Activated CD4-positive, alpha-beta T cell treated with anti-CD3 and anti-CD28 coated beads, Interleukin-2, amount 50 U/mL, for 4 hours (primary cell): Measurements from ENCODE around the gene TBC1D22A.

ENCODE experiments used
- DNase-seq, 2 experiments: peaks; one replicate each; pipeline ENCODE4 v3.0.0-alpha.2; 2020

Gene TBC1D22A

GRCh38 chr22:47177334-47177815, 414.9 kb downstream of the TBC1D22A start:
- no peak for DNase-seq

DNA sequence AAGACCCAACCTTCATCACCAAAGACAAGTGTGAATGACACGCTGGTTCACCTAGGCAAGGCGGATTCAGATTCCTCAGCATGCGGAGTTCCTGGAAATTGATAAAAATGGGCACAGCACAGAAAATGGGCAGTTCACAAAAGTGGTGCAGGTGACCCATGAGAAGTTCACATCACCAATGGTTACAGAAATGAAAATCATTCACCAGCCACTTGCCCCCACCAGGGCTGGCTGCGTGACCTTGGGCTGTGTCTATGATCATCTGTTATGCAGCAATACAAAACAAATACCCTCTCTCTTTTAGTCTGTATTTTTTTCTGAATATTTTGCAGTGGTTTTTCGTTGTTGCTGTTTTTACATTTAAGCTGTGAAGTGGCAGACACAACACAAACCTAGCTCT, 415.9 kb downstream of the TBC1D22A start:
- DNase-seq: no peak

DNA sequence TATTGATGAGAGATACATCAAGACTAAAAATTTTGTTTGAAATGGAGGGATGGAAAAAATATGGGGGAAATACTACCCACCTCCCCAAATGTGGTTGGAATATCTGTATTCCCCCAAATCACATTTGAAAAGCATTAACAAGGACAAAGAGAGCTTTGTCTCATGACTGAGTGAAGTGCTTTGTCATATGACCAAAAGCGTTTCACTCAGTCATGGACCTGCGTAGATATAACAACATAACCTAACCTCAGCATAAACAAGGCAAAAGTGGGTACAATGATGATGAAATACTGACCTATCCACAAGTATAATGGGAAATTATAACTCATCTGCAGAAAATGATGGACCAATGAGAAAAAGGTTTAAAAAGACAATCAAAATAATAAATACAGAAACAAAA, 418.3 kb downstream of the TBC1D22A start:
- DNase-seq: no peak

DNA sequence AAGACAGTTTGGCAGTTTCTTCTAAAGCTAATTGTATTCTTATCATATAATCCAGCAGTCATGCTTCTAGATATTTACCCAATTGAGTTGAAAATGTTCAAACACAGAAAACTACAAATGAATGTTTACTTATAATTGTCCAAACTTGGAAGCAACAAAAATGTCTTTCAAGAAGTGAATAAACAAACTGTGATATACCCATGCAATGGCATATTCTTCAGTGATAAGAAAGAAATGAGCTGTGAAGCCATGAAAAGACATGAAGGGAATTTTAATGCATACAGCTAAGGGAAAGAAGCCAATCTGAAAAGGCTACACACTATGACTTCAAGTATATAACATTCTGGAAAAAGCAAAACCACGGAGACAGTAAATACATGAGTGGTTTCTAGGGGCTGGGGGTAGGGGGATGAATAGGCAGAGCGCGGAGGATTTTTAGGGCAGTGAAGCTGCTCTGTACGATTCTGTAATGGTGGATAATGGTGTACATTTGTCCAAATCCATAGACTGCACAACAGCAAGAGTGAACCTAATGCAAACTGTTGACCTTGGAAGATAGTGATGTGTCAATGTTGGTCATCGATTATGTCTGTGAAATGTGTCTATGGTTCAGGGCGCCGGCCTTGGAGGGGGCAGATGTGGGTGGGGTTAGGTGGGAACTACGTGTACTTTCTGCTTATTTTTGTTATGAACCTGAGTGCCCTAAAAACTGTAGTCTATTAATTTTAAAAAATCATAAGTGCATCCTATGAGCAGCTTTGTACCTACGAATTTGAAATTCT, 424.9 kb downstream of the TBC1D22A start:
- DNase-seq: no peak

DNA sequence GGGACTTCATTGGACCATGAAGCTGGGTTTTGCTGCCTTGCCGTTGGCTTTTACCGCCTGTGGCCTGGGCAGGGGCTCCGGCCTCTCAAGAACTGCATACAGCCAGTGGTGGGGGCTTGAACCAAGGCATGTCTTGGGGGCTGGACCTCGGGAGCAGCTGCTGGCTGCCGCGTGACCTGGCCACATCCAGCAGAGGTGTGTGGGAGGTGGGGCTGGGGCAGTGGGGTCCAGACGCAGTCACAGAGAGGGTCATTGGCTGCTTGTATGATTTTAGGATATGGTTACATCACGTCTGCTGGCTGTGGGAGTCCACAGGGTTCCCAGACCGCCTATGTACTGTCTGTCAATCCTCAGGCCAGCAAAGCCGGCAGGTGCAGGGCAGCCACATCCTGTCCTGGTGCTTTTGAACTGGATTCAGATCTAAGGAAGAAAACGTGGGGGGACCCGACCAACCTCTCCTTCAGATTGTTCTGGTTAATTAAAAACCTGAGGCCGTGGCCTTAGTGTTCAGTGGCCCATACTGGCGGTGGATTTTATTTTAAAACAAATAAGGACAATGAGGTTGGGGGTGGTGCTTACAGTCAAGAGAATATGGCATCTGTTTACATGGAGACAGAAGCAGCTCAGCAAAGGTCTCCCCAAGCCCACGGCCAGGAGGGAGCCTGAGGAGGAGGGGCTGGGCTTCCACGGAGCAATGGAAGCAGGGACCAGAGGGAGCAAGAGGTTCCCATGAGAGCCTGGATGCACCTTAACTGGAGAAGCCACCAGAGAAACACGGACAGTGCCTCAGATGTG, 426.0 kb downstream of the TBC1D22A start:
- no peak for DNase-seq

DNA sequence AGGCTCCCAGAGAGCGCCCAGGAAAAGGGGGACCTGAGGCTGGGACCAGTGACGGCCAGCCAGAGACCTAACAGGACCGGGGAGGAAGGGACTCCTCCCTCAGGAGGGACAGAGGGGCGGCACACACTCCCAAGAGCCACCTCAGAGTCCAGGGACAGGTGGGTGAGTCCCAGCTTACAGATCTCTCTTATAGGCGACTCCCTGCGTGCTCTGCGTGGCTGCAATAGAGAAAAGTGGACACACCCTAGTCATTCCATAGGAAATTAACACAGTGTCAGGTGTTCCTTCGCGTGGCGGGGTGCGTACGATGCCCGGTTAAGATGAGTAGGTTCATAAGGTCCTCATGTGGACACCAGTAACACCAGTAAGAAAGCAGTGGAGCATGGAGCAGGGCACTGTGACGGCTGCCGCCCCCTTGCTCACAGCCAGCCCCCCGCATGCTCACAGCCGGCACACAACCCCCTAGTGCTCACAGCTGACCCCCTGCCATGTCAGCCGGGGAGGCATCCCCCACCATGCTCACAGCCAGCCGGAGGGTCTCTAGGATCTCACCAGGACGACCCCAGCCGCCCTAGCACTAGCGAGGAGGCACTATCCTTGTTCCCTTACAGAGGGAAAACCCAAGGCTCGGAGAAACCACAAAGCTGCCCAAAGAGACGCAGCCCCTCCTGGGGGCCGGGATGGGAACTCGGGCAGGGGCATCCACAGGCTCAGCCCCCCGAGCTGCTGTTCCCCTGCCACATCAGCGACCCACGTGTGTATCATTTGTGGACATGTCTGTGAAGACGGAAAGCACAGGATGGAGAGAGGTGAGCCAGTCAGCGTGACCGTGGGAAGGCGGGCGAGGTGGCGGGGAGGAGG, 426.8 kb downstream of the TBC1D22A start:
- no peak for DNase-seq

GRCh38 chr22:47190276-47190956, 428.0 kb downstream of the TBC1D22A start:
- DNase-seq: no peak

DNA sequence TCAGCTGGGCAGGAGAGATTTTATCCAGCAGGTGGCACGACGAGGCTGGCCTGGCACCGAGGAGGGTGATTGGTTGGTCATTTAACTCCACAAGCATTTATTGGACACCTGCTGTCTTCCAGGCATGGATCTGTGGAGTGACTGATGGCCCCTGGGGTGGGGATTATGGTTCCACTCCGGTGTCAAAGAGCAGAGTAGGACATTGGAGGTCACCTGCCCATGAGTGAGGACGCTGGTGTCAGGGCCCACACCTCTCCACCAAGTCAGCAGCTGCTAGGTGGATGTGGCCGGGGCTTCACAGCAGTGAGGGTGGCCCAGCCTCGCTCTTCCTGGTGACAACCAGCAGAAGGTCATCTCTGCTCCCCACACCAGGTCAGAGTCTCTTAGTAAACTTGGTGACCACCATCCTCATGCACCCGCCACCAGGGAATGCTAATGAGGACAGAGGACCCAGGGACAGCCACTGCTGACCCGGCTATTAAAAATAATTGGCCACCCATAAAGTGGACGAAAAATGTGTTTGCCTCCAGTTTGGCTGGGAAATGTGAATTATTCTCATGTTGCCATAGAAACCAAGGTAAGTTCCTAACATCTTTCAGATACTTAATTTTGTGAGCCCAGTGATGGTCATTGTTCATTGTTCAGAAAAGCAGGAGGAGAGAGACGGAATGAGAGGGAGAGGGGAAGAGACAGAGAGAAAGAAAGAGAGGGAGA, 428.7 kb downstream of the TBC1D22A start:
- DNase-seq: no peak

- DNase-seq: no peak
Measured at GRCh38 chr22:47191671-47192650, 429.5 kb downstream of the TBC1D22A start.

- no peak for DNase-seq
Measured at GRCh38 chr22:47192651-47193437, 430.4 kb downstream of the TBC1D22A start.

DNA sequence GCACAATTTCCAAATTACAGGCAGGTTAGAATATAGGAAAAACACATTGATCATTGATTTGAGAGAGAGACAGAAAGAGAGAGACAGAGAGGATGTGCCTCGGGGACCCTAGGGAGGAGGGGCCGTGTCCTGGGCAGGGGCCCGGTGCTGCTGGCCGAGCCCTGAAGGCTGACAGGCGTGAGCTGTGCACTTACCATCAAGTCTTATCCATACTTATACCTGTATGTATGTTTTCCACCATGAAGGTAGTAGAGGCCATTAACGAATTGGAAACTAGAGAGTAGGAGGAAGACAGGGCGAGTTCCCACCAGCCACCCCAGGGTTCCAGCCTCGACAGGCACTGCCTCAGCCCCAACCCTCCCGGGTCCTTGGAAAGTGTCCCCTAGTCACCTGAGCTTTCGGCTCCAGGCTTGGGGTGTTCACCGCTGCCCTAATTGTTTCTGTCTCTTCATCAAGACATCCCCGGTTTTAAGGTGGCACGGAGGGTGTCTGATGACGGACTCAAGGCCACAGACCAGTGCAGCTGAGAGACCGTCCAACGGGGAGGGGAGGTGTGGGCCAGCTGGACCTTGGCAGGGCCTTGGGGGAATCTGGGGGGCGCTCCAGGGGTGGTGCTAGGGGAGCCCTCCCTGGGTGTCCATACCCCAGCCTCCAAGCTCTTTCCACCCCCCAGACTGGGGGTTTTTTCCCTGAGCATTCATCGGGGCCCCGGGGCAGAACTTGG, 431.3 kb downstream of the TBC1D22A start:
- DNase-seq: no peak

DNA sequence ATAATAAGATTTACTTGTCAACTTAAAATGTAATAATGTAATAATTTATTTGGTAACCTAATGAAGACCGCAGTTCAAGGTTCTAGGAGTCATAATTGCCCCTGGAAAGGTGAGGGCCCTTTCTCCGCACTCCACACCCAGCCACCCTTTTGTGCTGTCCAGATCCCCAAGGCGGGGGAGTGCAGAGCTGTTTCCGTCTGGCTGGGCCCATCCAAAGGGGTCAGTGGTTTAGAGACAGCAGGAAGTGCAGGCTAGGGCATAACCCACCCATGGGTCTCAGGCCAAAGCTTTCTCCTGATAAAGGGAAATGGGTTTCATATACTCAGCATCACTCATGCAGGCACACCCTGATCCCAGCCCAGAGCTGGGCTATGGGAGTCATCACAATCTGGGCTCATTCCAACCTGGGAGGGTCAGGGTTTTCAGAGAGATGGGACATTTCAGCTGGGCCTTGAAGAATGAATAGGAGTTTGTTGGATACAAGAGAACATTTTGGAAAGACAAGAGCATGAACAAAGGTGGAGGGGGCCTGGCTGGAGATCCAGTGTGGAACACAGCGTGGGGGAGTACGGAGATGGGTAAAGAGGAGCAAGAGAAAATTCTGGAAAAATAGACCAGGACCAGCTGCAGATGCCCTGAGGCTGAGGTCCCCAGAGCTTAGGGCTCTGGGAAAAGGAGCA, 432.2 kb downstream of the TBC1D22A start:
- DNase-seq: no peak

DNA sequence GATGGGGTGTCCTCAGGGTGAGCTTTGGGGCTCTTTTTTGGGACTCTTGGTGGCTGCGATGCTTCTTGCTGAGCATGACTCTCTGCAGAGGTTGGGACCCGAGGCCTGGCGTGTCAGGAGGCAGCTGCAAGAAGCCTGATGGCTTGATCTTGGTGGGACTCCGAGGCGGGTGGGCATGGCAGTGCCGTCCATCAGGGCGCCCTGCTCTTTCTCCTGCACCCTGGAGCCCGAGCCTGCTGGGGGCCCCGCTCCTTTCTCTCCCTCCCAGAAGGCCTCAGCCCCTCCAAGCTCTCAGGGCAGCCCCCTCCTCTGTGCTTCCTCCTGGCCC, 432.7 kb downstream of the TBC1D22A start:
- DNase-seq: no peak

GRCh38 chr22:47195484-47196165, 433.2 kb downstream of the TBC1D22A start:
- DNase-seq: no peak

GRCh38 chr22:47196166-47196849, 433.9 kb downstream of the TBC1D22A start:
- no peak for DNase-seq

DNA sequence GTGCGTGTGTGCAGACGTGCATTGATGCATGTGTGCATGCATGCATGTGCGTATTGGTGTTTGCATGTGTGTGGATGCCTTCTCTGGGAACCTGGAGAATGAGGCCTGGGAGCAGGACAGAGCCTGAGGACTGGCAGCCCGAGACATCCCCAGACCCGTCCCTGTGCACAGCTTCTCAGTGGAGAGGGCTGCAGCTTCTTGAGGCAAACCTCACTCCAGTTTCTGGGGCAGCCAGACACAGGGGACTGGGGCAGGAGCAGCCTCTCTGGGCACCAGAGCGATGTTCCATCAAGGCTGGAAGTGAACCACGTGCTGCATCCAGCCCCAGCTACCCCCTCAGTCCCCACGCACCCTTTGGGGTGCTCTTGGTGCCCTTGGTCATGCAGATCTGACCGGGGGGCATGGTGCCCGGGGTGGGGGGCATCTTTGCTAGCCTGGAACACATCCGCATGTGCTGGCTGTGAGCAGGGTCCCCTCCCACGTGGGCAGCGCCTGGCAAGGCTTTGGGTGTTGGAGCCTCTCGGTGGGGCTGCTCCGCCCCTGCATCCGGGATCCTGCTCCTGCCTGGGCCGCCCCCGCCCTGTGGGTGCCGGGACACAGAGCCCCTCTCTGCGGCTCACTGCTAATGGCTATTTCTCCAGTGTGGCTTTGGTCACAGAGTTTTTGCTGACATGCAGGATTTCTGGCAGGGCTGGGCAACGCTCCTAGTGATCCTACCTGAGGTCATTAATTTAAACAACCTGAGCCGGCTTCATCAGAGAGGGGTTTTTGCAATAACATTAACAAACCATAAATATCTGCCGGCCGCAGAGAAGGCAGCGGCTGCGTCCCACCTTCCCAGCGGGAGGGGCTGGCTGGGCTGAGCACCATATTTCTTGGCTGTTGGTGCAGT, 434.7 kb downstream of the TBC1D22A start:
- no peak for DNase-seq
